NT2/D1 (cell line): ENCODE measurements around the gene TTC24.

Experiments used
- SUZ12 ChIP-seq: IDR thresholded peaks from 2 replicates; pipeline ENCODE4 v1.6.1; 2011; ENCODE audit not compliant: insufficient read length, insufficient read depth; ENCODE audit errors: extremely low read depth
- YY1 ChIP-seq: IDR thresholded peaks from 2 replicates; pipeline ENCODE4 v1.6.1; 2011; ENCODE audit not compliant: insufficient read length, insufficient read depth
- ZNF274 ChIP-seq: IDR thresholded peaks from 2 replicates; pipeline ENCODE4 v1.6.1; 2011; ENCODE audit warnings: mild to moderate bottlenecking, low read depth, low read length

GRCh38 chr1:156612666-156613065 lies 33.1 kb downstream of the TTC24 start:
- TF ChIP-seq ZNF274: no peak
- no peak for TF ChIP-seq YY1
- TF ChIP-seq SUZ12: no peak
